ENCODE results near the gene OGFOD2. TPM values are rescaled to one million over a fixed set of nuclear protein-coding genes. Genes with fewer than 3 reads are reported as not detected.

Gene OGFOD2
- total and polyA plus RNA-seq, 8 donors, result 14.2 to 20.8 (median 17.5) TPM

GRCh38 chr12:122980183-122981035 is 5.4 kb downstream of the OGFOD2 start, which contains the start of gene ARL6IP4:
Gene ARL6IP4 (plus strand): TSS chr12:122980681. CDS start chr12:122981140, 459 bp downstream.
- DNase-seq (peak; percentile 61 to 94 (median 69)), ATAC-seq (peak; percentile 82)
- H3K27me3 ChIP-seq, result no peaks in the 10 kb centered on the region
- peak within 1 kb of the TSS; percentile 84 to 91 for H3K27ac ChIP-seq
- TF ChIP-seq CTCF (IDR thresholded peaks at IDR 0.05), result no peak
- intact Hi-C loops (cut with DNase I), result loop anchor here in 1 of 2 donors (5.0 kb wide), 1 partner anchor 257 kb away; no protein-coding TSS in a partner anchor
- peaks cover 57 to 87% of the 10 kb centered on the region in 2 donors for H3K4me1 ChIP-seq
- peak within 1 kb of the TSS; percentile 99 for H3K4me3 ChIP-seq
- H3K36me3 ChIP-seq, result peaks cover 0 to 45% of the 10 kb centered on the region in 2 donors
- no peaks in the 10 kb centered on the region for H3K9me3 ChIP-seq

GRCh38 chr12:122981036-122981471 is 6.0 kb downstream of the OGFOD2 start:
- intact Hi-C loops (cut with DNase I), result loop anchor here in 1 of 2 donors (5.0 kb wide), 1 partner anchor 256 kb away; no protein-coding TSS in a partner anchor
- Histone ChIP-seq H3K4me1 (peaks cover 52 to 81% of the 10 kb centered on the region in 2 donors), H3K4me3 (peak overlapping the region; percentile 99), H3K27me3 (no peaks in the 10 kb centered on the region), H3K27ac (peak overlapping the region; percentile 84 to 91), H3K36me3 (peaks cover 0 to 51% of the 10 kb centered on the region in 2 donors), H3K9me3 (no peaks in the 10 kb centered on the region)
- no peak for TF ChIP-seq CTCF (IDR thresholded peaks at IDR 0.05)
- ATAC-seq (peak; percentile 7), DNase-seq (no peak)

GRCh38 chr12:122981587-122982476 is 6.8 kb downstream of the OGFOD2 start:
- Histone ChIP-seq H3K36me3 (peaks cover 0 to 56% of the 10 kb centered on the region in 2 donors), H3K27me3 (no peaks in the 10 kb centered on the region), H3K4me3 (peak overlapping the region; percentile 99), H3K4me1 (peaks cover 46 to 73% of the 10 kb centered on the region in 2 donors), H3K9me3 (no peaks in the 10 kb centered on the region), H3K27ac (peak overlapping the region; percentile 84 to 91)
- no peak for TF ChIP-seq CTCF (IDR thresholded peaks at IDR 0.05)
- ATAC-seq (no peak), DNase-seq (peak in 1 of 4 donors; percentile 72)
- intact Hi-C loops (cut with DNase I), result loop anchor here in 1 of 2 donors (5.0 kb wide), 1 partner anchor 255 kb away; no protein-coding TSS in a partner anchor

- Histone ChIP-seq H3K4me1 (peaks cover 46 to 67% of the 10 kb centered on the region in 2 donors), H3K27ac (peak overlapping the region in 1 of 2 donors; percentile 91), H3K36me3 (peaks cover 0 to 59% of the 10 kb centered on the region in 2 donors), H3K9me3 (no peaks in the 10 kb centered on the region), H3K4me3 (no peak overlapping the region), H3K27me3 (no peaks in the 10 kb centered on the region)
- intact Hi-C loops (cut with DNase I), result loop anchor here in 1 of 2 donors (5.0 kb wide), 1 partner anchor 255 kb away; no protein-coding TSS in a partner anchor
- no peak for ATAC-seq
- DNase-seq, result peak in 1 of 4 donors; percentile 61
- no peak for TF ChIP-seq CTCF (IDR thresholded peaks at IDR 0.05)
Observed at GRCh38 chr12:122982477-122982815, 7.4 kb downstream of the OGFOD2 start.

Data from left lung (tissue), 10 donors.